HG02571 (cell line): ENCODE measurements around the gene ESYT2.
A peak's percentile ranks its signal among the peaks of the same experiment; 100 is the strongest.
"Not testable (repeated sequence)": the region's sequence is repeated elsewhere in the genome, so short reads cannot be mapped to it uniquely, and the experiment has no call there.

Source experiments
- ATAC-seq: cut with Tn5 transposase; IDR thresholded peaks from one replicate; pipeline ENCODE4 v1.9.1; 2021; ENCODE audit warnings: mild to moderate bottlenecking, moderate library complexity; ENCODE audit not compliant: unreplicated experiment

ESYT2 gene, protein sequence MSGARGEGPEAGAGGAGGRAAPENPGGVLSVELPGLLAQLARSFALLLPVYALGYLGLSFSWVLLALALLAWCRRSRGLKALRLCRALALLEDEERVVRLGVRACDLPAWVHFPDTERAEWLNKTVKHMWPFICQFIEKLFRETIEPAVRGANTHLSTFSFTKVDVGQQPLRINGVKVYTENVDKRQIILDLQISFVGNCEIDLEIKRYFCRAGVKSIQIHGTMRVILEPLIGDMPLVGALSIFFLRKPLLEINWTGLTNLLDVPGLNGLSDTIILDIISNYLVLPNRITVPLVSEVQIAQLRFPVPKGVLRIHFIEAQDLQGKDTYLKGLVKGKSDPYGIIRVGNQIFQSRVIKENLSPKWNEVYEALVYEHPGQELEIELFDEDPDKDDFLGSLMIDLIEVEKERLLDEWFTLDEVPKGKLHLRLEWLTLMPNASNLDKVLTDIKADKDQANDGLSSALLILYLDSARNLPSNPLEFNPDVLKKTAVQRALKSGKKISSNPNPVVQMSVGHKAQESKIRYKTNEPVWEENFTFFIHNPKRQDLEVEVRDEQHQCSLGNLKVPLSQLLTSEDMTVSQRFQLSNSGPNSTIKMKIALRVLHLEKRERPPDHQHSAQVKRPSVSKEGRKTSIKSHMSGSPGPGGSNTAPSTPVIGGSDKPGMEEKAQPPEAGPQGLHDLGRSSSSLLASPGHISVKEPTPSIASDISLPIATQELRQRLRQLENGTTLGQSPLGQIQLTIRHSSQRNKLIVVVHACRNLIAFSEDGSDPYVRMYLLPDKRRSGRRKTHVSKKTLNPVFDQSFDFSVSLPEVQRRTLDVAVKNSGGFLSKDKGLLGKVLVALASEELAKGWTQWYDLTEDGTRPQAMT

DNA sequence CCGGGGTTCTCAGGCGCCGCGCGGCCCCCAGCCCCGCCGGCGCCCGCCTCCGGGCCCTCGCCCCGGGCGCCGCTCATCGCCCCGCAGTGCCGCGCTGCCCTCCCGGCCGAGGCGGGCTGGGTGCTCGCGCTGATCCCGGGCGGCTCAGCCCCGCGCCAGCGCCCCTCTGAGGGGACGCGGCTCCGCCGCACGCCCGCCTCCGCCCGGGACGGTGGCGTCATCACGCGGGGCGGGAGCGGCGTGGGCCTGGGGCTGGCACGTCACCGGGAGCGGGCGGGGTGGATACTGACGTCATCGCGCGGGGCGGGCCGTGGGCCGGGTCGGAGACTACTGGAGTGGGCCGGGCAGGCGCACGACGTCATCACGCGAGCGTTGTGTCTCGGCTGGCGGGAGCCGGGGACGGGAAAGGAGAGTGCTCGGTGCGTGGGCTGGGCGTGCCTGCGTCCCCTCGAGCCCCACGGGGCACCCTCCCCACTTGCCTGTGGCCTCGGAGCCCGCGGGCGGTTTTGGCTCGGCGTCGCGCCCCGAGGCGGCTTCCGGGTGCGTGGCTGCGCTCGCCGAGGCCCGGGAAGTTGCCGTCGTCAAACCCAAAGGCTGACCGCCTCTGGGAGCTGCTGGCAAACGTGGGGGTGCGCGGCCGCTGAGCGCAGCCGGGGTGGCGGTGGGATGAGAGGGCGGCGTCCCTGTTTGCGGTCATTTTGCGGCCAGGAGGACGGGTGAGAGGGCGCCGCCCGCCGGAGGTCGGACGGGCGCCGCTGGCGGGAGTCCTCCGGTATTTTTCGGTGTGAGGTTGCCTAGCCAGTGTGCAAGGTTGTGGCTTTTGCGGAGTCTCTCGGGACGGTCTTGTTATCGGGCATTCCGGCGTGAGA, at the start of gene ESYT2:
Gene ESYT2 (minus strand): TSS at position 168 of the 869 bp plus-strand sequence. CDS start 91 bp downstream, at position 77.
- peak; percentile 77 for ATAC-seq

DNA sequence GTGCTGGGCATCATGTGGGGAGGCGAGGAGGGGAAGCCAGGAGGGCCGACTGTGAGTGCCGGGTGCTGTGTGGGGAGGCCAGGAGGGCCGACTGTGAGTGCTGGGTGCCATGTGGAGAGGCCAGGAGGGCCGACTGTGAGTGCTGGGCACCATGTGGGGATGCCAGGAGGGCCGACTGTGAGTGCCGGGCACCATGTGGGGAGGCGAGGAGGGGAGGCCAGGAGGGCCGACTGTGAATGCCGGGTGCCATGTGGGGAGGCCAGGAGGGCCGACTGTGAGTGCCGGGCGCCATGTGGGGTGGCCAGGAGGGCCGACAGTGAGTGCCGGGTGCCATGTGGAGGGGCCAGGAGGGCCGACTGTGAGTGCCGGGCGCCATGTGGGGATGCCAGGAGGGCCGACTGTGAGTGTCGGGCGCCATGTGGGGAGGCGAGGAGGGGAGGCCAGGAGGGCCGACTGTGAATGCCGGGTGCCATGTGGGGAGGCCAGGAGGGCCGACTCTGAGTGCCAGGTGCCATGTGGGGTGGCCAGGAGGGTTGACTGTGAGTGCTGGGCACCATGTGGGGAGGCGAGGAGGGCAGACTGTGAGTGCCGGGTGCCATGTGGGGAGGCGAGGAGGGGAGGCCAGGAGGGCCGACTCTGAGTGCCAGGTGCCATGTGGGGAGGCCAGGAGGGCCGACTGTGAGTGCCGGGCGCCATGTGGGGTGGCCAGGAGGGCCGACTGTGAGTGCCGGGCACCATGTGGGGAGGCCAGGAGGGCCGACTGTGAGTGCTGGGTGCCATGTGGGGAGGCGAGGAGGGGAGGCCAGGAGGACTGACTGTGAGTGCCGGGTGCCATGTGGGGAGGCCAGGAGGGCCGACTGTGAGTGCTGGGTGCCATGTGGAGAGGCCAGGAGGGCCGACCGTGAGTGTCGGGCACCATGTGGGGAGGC, 49.1 kb upstream of the ESYT2 start:
- not testable (repeated sequence) for ATAC-seq

DNA sequence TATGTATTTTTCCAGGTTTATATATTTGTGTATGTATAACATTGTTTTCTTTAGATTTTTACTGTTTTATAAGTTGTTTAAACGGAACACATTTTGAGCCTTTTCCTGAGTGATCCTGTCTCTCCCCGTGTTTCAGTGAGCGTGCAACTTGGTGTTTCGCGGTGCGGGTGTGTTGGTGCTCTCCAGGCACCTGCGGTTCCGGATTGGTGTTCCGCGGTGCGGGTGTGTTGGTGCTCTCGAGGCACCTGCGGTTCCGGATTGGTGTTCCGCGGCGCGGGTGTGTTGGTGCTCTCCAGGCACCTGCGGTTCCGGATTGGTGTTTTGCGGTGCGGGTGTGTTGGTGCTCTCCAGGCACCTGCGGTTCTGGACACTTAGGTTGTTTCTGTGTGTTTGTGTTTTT, 47.7 kb upstream of the ESYT2 start:
- no peak for ATAC-seq

DNA sequence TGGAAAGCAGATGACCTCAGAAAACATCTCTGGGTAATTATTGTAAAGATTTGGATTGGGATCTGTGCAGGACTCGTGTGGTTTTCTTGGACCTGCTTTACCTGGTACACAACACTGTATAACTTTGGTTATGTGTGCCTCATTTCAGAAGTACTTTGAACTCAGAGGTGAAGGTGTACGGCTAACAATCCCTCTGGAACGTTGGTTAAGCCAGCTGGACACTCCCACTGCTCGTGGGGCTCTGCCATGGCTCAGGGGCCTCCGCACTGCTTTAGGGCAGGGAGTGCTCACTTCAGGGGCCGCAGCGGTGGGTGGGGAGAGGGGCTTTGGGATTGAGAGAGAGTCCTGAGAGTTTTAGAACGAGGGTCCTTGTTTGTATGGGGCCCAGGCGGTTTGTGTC, 40.6 kb upstream of the ESYT2 start:
- no peak for ATAC-seq

DNA sequence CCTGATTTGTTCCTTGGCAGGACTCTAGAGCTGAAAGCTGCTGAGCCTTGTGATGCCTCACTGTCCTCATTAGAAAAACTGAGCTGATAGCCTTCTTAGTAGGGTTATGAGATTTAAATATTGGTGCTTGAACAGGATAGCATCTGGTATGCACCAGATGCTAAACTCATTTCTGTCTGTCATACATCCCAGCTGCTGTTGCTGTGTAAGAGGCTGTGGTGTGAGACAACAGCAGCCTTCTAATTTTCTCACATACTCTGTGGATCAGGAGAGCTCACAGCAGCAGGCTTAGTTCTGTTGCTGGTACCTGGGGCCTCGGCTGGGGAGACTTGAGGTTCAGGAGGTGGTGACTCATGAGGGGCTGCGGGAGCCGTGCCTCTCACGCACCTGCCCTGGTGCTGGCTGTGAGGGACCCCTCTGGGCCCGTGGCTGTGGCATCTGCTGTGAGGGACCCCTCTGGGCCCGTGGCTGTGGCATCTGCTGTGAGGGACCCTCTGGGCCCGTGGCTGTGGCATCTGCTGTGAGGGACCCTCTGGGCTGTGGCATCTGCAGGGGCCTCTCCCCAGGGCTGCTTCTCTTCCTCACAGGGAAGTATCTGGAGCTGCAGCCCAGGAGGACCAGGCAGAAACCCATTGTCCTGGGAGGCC, 39.6 kb upstream of the ESYT2 start:
- no peak for ATAC-seq

DNA sequence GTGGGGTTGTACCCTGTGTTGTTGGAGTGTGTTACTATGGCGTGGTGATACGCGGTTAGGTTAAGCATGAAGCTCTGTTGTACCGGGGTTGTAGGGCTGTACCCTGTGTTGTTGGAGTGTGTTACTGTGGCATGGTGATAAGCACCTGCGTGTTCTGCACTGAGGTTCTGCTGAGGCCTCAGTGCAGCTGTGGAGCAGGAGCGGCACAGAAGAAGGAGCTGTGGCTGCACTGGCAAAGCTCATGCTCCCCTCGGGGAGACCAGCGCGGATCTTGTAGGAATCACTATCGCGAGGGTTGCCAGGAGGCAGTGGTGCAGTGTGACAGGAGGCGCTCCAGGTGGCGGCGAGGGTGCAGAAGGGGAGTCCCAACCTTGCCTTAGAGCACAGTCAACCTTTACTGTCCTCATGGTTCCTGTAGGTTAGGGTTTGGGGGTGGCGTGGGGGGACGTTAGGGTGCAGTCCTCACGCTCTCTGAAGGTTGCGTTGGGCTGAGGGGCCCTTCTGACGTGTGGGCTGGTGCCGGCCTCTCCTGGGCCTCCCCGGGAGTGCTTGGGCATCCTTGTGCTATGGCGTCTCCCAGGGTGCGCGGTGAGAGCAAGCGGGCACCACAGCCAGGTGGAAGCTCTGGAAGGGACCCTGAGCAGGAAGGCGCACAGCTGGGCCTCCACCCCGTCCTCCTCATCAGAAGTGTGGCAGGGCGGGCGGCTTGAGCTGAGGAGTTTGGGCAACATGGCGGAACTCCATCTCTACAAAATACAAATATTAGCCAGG, 38.1 kb upstream of the ESYT2 start:
- ATAC-seq, result no peak

DNA sequence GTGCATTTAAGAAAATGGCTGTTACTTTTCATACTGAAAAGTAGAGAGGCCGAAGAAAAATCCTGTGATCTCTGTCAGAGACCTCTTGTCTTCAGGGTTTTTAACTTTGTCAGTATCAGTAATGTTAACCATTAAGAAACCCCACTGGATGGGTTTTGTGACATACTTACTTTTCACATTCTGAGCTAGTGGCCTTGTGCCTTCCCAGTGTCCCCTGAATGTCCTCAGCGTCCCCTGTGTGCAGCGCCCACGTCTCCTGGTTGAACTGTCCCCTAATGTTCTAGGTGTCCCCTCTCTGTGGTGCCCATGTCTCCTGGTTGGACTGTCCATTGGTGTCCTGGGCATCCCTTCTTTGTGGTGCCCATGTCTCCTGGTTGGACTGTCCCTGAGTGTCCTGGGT, 36.7 kb upstream of the ESYT2 start:
- ATAC-seq, result no peak

DNA sequence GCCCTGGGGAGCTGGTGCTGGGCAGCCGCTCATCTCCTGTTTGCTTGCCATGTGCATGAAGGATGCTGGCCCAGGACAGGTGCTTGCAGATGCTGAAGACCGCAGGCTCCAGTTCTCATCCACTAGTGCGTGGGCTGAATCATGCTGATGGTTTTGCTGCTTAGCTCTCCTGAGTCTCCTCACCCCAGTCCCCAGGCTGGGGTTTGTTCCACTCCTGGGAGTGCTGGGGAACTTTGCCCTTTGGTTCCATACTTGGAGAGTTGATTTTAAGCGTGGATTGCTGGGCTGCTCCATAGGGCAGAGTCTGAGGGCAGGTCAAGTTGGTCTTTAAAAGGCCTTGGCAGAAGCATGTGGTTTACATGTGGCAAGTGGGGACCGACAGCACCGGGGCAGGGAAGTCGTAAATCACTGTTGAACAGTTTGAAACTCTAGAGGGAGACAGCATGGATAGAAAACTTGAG, 36.2 kb upstream of the ESYT2 start:
- ATAC-seq, result no peak

DNA sequence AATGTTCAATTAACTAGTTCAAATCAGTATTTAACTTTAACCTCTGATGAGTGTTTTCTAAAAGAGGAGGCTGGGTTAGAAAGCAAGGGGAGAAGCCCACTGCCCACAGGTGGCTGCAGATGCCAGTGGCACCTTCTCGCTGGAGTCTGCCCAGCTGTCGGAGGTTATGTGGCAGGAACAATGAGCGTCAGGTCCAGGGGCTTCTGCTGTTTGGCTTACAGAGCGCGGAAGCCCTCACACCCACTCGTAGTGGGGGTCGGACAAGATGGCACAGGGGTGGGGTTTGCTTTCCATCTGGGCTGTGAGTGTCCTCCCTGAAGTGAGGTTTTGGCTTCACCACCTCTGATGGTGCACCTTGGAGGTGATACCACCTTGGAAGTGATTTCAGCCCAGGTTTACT, 35.5 kb upstream of the ESYT2 start:
- ATAC-seq, result no peak

DNA sequence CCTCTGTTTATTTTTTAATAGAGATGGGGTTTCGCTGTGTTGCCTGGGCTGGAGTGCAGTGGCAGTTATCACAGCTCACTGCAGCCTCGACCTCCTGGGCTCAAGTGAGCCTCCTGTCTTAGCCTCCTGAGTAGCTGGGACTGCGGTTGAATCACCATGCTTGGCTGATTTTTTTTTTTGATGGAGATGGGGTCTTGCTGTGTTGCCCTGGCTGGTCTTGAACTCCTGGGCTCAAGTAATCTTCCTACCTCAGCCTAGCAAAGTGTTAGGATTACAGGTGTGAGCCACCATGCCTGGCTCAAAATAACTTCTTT, 35.2 kb upstream of the ESYT2 start:
- no peak for ATAC-seq

DNA sequence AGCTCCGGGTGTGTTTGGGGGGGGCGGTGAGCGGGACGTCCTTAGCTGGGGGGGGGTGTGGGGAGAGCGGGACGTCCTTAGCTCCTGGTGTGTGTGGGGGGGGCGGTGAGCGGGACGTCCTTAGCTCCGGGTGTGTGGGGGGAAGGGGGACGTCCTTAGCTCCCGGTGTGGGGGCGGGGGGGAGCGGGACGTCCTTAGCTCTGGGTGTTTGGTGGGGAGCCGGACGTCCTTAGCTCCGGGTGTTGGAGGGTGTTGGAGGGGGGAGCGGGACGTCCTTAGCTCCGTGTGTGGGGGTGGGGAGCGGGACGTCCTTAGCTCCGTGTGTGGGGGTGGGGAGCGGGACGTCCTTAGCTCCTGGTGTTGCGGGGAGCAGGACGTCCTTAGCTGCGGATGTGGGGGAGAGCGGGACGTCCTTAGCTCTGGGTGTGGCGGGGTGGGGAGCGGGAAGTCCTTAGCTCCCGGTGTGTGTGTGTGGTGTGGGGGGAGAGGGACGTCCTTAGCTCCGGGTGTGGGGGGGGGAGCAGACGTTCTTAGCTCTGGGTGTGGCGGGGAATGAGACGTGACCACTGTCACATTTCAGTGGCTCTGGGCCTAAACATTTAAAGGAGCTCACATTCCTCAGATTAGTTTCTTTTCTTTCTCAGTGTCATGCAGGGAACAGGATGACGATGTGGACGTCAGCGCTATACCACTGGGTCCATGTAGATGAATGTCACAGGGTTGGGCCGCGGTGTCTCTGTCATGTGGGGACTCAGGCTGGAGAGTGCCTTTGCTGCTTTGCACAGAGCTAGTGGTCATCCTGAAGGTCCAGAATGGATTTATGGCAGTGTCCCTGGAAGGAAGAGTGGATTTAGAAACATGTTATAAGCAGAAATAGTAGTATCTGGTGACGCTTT, 34.5 kb upstream of the ESYT2 start:
- peak; percentile 43 for ATAC-seq

DNA sequence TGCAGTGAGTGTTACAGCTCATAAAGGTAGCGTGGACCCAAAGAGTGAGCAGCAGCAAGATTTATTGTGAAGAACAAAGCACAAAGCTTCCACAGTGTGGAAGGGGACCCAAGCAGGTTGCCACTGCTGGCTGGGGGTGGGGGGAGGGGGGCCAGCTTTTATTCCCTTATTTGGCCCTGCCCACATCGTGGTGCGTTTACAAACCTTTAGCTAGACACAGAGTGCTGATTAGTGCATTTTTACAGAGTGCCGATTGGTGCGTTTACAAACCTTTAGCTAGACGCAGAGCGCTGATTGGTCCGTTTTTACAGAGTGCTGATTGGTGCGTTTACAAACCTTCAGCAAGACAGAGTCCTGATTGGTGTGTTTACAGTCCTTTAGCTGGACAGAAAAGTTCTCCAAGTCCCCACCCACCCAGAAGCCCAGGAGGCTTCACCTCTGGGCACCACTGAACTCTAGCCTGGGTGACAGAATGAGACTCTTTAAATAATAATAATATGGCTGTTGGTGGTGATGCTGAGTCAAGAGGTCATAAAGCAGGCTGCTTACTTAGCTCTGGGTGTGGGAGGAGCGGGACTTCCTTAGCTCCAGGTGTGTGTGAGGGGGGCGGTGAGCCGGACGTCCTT, 33.8 kb upstream of the ESYT2 start:
- ATAC-seq, result peak; percentile 53

DNA sequence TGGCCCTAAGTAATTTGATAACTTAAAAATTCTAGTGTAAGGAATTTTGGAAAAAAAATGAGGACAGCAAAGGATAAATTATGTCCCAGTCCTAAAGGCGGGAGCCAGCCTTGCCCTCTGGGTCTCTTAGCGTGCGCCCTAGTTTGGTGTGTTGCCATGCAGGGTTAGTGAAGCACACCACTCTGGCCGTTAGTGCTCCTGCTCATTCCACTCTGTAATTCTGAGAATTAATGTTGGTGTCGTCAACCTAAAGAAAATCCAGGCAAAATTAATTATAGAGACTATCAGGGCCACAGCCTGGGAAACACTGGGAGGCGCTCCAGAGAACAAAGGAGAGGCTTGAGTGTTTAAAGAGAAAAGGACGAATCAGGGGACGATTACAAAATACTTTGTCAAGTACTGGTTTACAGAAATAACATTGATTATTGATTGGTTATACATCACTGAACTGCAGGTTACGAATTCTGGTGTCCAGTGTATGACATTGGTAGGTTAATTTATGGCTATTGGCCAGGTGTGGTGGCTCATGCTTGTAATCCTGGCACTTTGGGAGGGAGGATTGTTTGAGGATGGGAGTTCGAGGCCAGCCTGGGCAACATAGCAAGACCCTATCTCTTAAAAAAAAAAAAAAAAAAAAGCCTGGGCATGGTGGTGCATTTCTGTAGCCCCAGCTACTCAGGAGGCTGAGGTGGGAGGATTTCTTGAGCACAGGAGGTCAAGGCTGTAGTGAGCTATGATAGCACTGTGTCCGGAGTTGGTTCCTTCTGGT, 32.8 kb upstream of the ESYT2 start:
- ATAC-seq, result no peak

DNA sequence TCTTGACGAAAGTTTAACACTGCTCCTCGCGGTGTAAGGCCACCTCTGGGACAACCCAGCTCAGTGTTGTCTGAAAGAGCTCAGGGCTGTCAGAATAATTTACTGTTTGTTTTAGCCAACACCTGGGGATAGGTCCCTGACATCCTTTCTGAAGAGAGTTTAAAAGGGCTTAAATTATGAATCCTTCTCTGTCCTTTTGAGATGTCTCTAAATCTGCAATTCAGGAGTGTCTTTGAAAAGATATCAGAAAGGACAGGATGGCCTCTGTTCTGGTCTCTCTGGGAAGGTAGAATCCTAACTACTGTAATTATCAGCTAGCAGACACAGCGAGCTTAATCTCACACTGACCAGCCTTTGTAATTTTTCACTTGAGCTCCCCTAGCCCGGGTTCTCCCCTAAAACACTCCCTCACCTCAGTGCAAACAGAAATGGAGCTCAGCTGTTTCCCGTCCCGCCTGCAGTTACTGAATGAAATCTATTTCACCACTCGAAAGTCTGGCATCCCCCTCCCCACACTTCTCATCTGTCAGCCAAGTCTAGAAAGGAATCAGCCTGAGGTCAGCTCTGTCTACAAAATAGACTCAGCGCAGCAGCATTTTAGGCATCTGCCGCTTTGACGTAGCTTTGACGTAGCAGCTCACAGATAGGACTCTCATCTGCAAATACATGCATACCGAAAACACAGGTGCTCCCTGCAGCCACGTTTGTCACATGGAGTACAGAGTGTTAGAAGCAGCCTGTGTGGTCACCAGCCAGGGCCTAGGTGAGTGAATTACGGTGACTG, 31.9 kb upstream of the ESYT2 start:
- ATAC-seq, result no peak

DNA sequence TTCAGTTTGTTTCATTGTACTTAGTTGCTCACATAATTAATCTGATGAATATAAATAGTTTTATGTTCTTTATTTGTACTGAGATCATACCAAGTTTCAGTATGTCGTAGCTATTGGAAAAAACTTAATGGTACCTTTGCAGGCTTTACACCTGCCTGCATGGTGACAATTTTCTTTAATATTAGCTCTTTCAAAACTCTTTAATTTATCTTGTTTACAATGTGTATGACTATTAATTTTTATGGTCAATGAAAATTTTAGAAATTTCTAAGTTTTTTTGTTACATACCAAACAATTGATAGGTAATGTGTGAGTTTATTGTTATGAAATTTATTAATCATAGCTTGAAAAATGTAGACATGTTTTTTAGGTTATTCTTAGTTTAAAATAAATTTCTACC, 31.1 kb upstream of the ESYT2 start:
- ATAC-seq, result no peak
